ENCODE data around the gene SLC37A1.

GRCh38 chr21:42607102-42607501, 93.5 kb downstream of the SLC37A1 start:
- no peak for TF ChIP-seq CTCF (IDR thresholded peaks at IDR 0.05)
- no peak for TF ChIP-seq POLR2A (IDR thresholded peaks at IDR 0.05)
